Panc1 (cell line): ENCODE results near the gene PAX2.

ENCODE experiments used
- POLR2AphosphoS5 ChIP-seq: IDR thresholded peaks from 2 replicates; pipeline ENCODE4 v1.6.1; 2012; ENCODE audit warnings: mild to moderate bottlenecking, low read depth, low read length, moderate library complexity
- REST ChIP-seq, 2 experiments: IDR thresholded peaks; 2 replicates each; pipeline ENCODE4 v1.6.1; 2011 to 2012; ENCODE audit warnings: low read depth in 2 of 2, control low read depth in 1 of 2, low read length in 1 of 2, mild to moderate bottlenecking in 1 of 2, moderate library complexity in 1 of 2; ENCODE audit not compliant: insufficient read depth in 1 of 2
- TF ChIP-seq, protein P1 (sequence below): fragments of 450-650 bp; IDR thresholded peaks from 2 replicates; pipeline ENCODE4 v1.5.1; 2017; ENCODE audit warnings: mild to moderate bottlenecking

DNA sequence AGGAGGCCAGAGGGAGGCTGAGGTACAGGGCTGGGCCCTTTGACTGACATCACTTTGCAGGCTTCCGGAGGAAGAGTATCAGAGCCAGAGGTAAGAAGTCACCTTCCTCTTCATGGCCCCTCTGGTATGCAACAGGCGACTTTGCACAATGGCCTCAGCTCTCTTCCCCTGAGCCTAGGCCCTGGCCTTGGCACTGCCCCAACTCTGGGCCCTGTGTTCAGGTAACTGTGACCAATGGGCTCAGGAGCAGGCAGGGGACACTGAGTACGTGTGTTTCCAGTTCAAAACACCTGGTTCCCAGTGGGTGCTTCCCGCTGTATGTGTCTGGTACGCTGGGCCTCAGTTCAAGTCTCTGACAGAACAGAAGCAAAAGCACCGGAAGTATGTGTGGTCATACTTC lies 12.1 kb upstream of the PAX2 start:
- TF ChIP-seq, protein P1, sequence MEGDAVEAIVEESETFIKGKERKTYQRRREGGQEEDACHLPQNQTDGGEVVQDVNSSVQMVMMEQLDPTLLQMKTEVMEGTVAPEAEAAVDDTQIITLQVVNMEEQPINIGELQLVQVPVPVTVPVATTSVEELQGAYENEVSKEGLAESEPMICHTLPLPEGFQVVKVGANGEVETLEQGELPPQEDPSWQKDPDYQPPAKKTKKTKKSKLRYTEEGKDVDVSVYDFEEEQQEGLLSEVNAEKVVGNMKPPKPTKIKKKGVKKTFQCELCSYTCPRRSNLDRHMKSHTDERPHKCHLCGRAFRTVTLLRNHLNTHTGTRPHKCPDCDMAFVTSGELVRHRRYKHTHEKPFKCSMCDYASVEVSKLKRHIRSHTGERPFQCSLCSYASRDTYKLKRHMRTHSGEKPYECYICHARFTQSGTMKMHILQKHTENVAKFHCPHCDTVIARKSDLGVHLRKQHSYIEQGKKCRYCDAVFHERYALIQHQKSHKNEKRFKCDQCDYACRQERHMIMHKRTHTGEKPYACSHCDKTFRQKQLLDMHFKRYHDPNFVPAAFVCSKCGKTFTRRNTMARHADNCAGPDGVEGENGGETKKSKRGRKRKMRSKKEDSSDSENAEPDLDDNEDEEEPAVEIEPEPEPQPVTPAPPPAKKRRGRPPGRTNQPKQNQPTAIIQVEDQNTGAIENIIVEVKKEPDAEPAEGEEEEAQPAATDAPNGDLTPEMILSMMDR = no peak
- no peak for TF ChIP-seq REST (IDR thresholded peaks at IDR 0.05; ENCODE audit: insufficient read depth in 1 of 2, low read depth in 2 of 2, low read length in 1 of 2)
- TF ChIP-seq POLR2AphosphoS5 = no peak
